Measurements from ENCODE around the gene ERN2.

DNA sequence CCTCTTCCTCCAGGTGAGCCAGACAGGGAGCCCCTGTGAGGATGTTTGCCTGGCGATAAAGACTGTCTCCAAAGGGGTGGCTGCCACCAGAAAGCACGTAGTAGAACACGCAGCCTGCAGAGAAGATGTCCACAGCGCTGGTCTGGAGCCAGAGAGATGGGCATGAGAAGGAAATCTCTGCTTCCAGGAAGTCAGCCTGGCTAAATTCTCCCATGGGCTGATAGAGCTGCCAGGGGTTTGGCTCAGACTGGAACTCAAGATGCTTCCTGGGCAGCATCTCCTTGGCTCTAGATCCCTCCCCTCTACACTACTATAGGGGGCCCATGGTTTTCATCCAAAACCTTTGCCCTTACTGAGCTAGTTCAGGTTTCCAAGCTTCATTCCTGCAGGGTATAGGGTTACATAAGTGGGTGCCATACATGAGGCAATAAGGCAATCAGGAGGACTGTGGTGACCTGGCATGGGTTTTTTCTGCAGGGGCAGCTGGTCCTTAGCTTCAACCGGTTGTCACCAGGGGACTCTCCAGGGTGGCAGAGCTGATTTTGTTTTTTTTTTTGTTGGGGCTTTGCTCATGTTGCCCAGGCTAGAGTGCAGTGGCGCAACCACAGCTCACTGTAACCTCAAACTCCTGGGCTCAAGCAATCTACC lies 20.7 kb downstream of the ERN2 start:
- TF ChIP-seq, protein P1, sequence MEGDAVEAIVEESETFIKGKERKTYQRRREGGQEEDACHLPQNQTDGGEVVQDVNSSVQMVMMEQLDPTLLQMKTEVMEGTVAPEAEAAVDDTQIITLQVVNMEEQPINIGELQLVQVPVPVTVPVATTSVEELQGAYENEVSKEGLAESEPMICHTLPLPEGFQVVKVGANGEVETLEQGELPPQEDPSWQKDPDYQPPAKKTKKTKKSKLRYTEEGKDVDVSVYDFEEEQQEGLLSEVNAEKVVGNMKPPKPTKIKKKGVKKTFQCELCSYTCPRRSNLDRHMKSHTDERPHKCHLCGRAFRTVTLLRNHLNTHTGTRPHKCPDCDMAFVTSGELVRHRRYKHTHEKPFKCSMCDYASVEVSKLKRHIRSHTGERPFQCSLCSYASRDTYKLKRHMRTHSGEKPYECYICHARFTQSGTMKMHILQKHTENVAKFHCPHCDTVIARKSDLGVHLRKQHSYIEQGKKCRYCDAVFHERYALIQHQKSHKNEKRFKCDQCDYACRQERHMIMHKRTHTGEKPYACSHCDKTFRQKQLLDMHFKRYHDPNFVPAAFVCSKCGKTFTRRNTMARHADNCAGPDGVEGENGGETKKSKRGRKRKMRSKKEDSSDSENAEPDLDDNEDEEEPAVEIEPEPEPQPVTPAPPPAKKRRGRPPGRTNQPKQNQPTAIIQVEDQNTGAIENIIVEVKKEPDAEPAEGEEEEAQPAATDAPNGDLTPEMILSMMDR (conservative IDR thresholded peaks at IDR 0.05), result no peak
- TF ChIP-seq EZH2 (IDR thresholded peaks at IDR 0.05; ENCODE audit: low read depth), result no peak

Data from PC-9 (cell line).